Memory B cell (primary cell): ENCODE measurements around the gene AK1.
"Not testable (repeated sequence)": the region's sequence is repeated elsewhere in the genome, so short reads cannot be mapped to it uniquely, and the experiment has no call there.

ENCODE experiments used
- ATAC-seq: fragments of 150-1000 bp; cut with Tn5 transposase; 2 replicates; pipeline ENCODE4 v1.10.0; 2021; ENCODE audit warnings: low read depth, mild to moderate bottlenecking, moderate library complexity
- DNase-seq, 2 donors: peaks; one replicate each; pipeline ENCODE4 v3.0.0; 2022; ENCODE audit warnings: low spot score in 2 of 2
- H3K27ac Mint-ChIP-seq: one replicate; pipeline ENCODE4 v1.8.0; 2022; ENCODE audit warnings: mild to moderate bottlenecking, moderate library complexity, mixed read lengths
- H3K27me3 Mint-ChIP-seq: one replicate; pipeline ENCODE4 v1.8.0; 2022; ENCODE audit warnings: mixed read lengths
- H3K36me3 Mint-ChIP-seq: one replicate; pipeline ENCODE4 v1.8.0; 2022; ENCODE audit warnings: mild to moderate bottlenecking, mixed read lengths
- H3K4me1 Mint-ChIP-seq: one replicate; pipeline ENCODE4 v1.8.0; 2022; ENCODE audit warnings: mixed read lengths
- H3K4me3 Mint-ChIP-seq: one replicate; pipeline ENCODE4 v1.8.0; 2022; ENCODE audit warnings: mild to moderate bottlenecking, moderate library complexity, mixed read lengths
- H3K9me3 Mint-ChIP-seq: one replicate; pipeline ENCODE4 v1.8.0; 2022; ENCODE audit warnings: mixed read lengths

Gene AK1

DNA sequence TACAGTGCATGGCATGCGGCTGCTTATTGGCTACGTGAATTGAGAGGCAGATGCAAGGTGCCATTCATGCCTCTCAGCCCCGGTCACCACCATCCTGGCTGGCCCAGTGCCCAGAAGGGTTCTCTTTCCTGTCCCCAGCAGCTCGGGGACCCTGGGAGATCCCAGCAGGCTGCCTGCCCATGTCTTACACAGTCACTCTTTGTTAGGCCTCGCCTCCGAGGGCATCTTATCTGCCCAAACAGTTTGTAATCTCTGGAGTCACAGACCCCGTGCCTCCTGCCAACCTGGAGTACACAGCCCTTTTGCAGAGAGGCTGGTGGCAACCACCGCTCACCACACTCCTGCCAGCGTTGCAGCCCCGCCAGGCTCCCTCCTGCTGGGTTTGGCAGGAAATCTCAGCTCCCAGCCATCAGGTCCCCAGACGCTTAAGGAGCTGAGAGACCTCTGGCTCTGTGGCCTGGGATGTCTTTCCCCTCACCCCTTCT is 7.0 kb upstream of the AK1 start:
- no peak for DNase-seq
- no peaks in the 10 kb centered on the region for H3K9me3 Mint-ChIP-seq
- ATAC-seq: no peak
- peaks cover 13% of the 10 kb centered on the region for H3K36me3 Mint-ChIP-seq
- H3K4me1 Mint-ChIP-seq: peaks cover 16% of the 10 kb centered on the region
- no peaks in the 10 kb centered on the region for H3K27me3 Mint-ChIP-seq
- no peak overlapping the region for H3K27ac Mint-ChIP-seq
- H3K4me3 Mint-ChIP-seq: no peak overlapping the region

DNA sequence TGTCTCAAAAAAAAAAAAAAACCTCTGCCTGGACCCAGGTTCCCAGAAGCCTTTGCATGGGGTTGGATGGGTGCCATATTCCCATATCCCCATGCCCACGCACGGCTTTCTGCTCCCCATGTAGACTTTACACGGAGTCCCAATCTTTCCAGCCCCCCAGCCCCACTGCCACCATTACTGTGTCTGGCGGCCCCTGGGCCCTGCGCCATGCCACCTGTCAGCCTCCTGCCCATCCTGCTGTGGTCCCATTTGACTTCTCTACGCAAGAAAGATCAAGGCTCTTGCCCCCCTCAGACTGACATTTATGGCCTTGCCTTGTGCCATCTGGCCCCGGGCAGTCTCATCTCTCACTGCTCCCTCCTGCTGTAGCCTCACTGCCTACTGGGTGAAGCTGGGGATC is 6.5 kb upstream of the AK1 start:
- Mint-ChIP-seq H3K27ac (no peak overlapping the region), H3K36me3 (peaks cover 13% of the 10 kb centered on the region), H3K27me3 (no peaks in the 10 kb centered on the region), H3K4me1 (peaks cover 18% of the 10 kb centered on the region), H3K9me3 (no peaks in the 10 kb centered on the region), H3K4me3 (no peak overlapping the region)
- ATAC-seq (no peak), DNase-seq (no peak)

DNA sequence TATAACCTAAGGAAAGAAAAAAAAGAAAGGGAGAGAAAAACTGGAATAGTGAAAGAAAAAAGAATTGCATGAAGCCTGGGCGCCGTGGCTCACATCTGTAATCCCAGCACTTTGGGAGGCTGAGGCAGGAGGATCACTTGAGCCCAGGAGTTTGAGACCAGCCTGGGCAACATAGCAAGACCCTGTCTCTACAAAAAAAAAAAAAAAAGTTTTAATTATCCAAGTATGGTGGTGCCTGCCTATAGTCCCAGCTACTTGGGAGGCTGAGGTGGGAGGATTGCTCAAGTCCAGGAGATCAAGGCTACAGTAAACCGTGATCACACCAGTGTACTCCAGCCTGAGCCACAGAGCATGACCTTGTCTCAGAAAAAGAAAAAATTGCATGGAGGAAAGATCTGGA is 4.2 kb upstream of the AK1 start:
- DNase-seq, H3K36me3 Mint-ChIP-seq, H3K27ac Mint-ChIP-seq, ATAC-seq, H3K27me3 Mint-ChIP-seq, H3K4me3 Mint-ChIP-seq, H3K9me3 Mint-ChIP-seq: not testable (repeated sequence)
- H3K4me1 Mint-ChIP-seq: peaks cover 25% of the 10 kb centered on the region

DNA sequence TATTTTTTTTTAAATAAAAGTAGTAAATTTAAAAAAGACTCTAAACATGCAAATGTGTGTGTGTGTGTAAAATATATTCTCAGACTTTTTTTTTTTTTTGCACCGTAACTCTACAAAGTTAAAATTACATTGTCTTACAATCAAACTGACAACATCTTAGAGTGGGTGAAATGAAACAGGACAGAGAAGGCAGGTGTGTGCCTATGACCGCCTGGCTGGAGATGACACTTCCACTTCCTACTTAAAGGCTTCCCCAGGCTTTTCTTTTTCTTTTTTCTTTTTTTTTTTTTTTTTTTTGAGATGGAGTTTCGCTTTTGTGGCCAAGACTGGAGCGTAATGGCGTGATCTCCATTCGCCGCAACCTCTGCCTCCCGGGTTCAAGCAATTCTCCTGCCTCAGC is 2.7 kb upstream of the AK1 start:
- Mint-ChIP-seq H3K36me3 (peaks cover 2% of the 10 kb centered on the region), H3K4me1 (peaks cover 27% of the 10 kb centered on the region), H3K27me3 (peaks cover 5% of the 10 kb centered on the region), H3K4me3 (no peak overlapping the region), H3K9me3 (no peaks in the 10 kb centered on the region), H3K27ac (no peak overlapping the region)
- peak; percentile 80 for ATAC-seq
- DNase-seq: no peak

DNA sequence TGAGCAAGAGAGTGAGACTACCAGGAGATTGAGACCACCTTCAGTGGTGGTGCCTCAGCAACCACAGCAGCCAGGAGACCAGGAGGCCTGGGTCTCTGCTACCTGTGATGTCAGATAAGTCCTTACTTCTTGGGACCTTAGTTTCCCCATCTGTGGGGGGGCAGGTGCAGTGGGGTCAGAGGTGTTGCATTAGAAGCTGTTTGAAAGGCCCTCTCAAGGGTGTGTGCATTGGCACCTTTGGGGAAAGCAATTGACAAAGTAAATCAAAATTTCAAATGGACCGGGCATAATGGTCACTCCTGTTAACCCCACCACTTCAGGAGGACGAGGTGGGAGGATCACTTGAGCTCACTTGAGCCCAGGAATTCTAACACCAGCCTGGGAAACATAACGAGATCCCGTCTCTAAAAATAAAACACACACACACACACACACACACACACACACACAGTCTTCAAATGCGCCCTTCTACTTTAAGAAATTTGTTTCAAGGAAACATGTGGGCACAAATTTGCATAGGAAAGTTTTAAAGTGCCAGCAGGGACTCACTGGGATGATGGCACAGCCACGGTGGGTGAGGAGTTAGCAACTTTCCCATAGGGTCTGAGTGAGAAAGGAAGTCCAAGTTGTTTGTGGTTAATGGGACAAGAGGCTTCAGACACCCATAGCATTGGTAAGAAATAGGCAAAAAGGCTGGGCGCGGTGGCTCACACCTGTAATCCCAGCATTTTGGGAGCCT is 1.3 kb upstream of the AK1 start:
- no peak overlapping the region for H3K4me3 Mint-ChIP-seq
- H3K36me3 Mint-ChIP-seq: peaks cover 2% of the 10 kb centered on the region
- ATAC-seq: no peak
- no peak for DNase-seq
- H3K27ac Mint-ChIP-seq: no peak overlapping the region
- peaks cover 21% of the 10 kb centered on the region for H3K4me1 Mint-ChIP-seq
- peaks cover 5% of the 10 kb centered on the region for H3K27me3 Mint-ChIP-seq
- no peaks in the 10 kb centered on the region for H3K9me3 Mint-ChIP-seq

DNA sequence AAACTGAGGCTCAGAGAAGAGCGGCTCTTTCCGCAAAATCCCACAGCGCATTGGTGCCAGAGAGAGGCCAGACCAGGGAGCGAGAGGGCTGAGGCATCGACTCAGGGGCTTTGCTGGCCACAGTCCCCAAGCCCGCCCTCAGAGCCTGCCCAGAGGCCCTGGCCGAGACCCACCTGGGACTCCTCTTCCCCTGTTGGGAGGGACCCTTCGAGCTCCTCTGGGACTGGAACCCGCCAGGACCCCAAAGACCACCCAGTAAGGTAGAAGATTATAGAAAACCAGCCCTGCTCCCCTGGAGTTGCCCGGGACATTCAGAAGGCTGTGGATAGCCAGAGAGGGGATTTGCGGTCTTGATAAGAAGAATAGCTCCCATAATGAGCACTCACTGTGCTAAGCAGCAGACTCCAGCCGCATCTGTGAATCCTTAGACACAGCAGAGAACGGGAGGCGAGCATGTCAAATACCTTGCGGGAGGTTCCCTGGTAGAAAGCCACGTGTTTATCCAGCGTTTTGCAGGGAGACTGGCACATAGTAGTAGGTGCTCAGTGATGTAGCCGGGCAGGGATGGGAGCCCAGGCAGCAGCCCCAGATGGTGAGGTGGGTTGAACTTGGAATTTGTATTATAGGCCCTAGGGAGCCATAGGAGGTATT is 651 bp upstream of the AK1 start:
- ATAC-seq: no peak
- H3K9me3 Mint-ChIP-seq: no peaks in the 10 kb centered on the region
- no peak for DNase-seq
- H3K27ac Mint-ChIP-seq: no peak overlapping the region
- peaks cover 5% of the 10 kb centered on the region for H3K27me3 Mint-ChIP-seq
- H3K4me3 Mint-ChIP-seq: peak overlapping the region; percentile 59
- H3K4me1 Mint-ChIP-seq: peaks cover 21% of the 10 kb centered on the region
- H3K36me3 Mint-ChIP-seq: peaks cover 2% of the 10 kb centered on the region

DNA sequence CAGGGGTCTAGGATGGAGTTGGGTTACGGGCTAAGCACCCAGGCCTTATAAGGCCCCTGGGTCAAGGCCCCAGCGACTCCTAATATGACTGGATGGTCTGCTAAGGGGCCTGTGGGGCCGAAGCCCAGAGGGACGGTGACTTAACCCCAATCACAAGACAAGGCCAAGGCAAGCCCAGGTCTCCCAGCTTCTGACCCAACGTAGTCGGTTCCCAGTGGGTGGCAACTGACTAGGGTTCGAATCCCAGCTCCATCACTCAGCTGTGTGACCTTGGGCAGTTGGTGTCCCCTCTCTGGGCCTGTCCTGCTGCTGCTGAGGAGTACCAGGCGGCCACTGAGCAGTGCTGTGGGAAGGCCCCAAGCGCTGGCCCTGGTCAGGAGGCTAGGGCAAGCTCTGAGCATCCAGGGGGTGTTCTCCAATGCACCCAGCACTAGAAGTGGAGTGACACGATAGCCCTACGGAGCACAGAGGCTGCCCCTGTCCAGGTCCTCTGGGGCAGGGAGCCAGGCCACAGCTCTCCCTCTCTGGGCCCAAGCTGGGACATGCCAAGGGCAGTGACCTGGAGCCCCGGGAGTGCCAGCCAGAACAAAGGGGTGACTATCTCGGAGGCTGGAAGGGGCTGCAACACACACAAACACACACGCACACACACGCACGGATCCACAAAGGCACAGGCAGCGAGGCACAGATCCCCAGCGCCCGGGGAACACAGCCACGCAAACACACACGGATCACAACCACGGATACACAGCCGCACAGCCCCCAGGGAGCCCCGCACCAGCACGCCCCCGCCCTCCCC is 512 bp downstream of the AK1 start:
- H3K4me3 Mint-ChIP-seq: peak overlapping the region; percentile 49
- DNase-seq (no peak), ATAC-seq (no peak)
- no peaks in the 10 kb centered on the region for H3K36me3 Mint-ChIP-seq
- no peaks in the 10 kb centered on the region for H3K9me3 Mint-ChIP-seq
- H3K27ac Mint-ChIP-seq: no peak overlapping the region
- H3K27me3 Mint-ChIP-seq: peaks cover 5% of the 10 kb centered on the region
- H3K4me1 Mint-ChIP-seq: peaks cover 16% of the 10 kb centered on the region

DNA sequence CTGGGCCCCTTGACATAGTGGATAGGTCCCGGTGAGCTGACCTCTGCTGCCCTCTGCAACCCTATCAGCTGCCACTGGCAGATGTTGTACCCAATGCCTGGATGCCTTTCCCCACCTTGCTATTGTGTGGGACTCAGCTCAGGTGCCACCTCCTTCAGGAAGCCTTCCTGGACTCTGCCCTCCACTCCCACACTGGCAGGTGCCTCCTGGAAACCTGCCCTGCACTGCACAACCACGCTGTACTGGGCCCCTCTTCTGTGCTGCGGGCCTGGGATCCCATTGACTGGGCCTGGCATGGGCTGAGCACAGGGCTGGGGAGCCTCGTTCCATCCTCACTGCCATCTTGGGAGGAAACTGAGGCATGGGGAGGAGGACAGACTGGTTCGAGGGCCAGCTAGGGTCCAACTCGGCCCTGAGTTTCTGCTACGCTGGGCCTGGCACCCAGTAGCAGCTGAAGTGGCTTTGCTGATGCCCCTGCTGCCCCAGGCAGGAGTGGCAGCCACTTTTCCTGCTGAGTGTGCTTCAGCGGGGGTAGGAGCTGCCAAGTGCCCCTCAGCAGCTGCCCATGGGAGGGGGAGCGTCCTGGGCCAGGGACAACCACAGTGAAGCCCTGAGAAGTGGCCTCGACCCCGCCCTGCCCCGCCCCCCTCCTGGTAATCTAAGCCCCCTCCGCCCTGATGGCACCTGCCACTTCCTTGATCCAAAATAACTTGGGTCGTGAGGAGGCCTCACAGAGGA is 1.3 kb downstream of the AK1 start:
- no peak overlapping the region for H3K4me3 Mint-ChIP-seq
- no peak for ATAC-seq
- no peak overlapping the region for H3K27ac Mint-ChIP-seq
- no peaks in the 10 kb centered on the region for H3K9me3 Mint-ChIP-seq
- DNase-seq: no peak
- H3K27me3 Mint-ChIP-seq: peaks cover 5% of the 10 kb centered on the region
- H3K36me3 Mint-ChIP-seq: no peaks in the 10 kb centered on the region
- peaks cover 16% of the 10 kb centered on the region for H3K4me1 Mint-ChIP-seq

DNA sequence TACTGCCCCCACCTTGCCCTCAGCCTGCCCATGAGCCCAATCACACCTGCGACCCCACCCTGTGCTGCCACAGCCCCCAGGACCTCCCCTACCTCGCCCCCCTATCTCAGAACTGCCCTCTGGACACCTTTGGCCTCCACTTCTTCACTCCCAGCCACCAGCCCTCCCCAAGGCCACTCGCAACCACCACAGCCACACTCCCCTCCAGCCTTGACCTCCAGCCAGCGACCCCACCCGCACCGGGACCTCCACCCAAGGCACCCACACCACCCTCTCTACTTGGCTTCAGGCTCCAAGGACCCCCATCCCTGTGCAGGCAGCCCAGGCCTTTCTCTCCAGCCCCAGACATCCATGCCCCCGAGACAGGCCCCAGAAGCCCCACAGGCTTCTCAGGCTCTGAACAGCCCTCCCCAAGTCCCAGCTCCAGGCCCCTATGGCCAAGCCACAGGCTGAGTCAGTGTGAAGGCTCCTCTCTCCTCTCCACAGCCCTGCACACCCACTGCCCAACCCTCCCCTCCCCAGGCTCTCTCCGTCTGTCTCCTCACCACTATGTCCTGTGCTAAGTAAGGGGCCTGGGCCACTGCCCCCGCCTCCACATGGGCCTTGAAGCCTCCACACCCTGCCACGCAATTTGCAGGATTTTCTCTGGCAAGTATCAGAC is 2.0 kb downstream of the AK1 start:
- Mint-ChIP-seq H3K4me1 (peaks cover 16% of the 10 kb centered on the region), H3K36me3 (no peaks in the 10 kb centered on the region), H3K4me3 (no peak overlapping the region), H3K9me3 (no peaks in the 10 kb centered on the region), H3K27ac (no peak overlapping the region), H3K27me3 (peaks cover 5% of the 10 kb centered on the region)
- DNase-seq (no peak), ATAC-seq (no peak)

DNA sequence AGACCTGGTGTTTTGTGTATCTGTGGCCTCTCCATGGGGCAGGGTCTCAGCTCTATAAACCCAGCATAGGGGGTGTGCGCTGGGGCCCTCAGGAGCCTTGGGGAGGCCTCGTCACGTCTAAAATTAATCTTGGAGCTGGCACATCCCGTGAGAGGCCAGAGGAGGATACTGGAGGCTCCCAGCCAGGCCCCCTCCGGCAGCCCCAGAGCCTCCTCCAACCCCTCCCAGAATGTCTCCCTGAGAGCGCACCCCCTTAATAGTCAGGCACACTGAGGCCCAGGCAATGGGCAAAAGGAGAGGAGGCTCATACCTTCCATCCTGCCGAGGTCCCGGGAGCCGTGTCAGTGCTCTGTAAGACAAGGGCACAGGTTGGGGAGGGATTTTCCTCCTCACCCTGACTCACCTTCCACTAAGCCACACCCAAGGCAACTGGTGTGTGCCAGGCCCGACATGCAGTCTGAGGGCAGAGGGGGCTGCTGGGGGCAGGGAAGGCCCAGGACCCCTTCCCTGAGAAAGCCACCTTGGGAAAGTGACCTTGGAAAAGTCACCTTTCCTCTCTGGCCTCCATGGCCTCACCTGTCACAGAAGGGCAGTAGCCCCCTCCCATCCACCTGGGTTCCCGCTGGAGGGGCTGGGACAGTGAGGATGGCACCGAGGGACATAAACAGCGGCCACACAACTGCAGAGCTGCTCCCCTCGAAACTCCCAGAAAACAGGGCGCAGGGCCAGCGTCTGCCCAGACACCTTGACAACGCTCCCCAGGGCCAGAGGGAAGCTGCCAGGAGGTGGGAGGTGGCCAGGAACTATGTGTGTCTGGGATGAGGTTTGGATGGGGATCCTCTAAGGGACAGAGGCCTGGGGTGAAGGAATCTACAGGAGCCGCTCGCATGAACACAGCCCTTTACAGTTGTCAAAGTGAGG is 2.9 kb downstream of the AK1 start:
- peaks cover 16% of the 10 kb centered on the region for H3K4me1 Mint-ChIP-seq
- H3K27ac Mint-ChIP-seq: no peak overlapping the region
- no peak for ATAC-seq
- H3K4me3 Mint-ChIP-seq: no peak overlapping the region
- H3K27me3 Mint-ChIP-seq: peaks cover 5% of the 10 kb centered on the region
- H3K36me3 Mint-ChIP-seq: no peaks in the 10 kb centered on the region
- H3K9me3 Mint-ChIP-seq: no peaks in the 10 kb centered on the region
- no peak for DNase-seq

DNA sequence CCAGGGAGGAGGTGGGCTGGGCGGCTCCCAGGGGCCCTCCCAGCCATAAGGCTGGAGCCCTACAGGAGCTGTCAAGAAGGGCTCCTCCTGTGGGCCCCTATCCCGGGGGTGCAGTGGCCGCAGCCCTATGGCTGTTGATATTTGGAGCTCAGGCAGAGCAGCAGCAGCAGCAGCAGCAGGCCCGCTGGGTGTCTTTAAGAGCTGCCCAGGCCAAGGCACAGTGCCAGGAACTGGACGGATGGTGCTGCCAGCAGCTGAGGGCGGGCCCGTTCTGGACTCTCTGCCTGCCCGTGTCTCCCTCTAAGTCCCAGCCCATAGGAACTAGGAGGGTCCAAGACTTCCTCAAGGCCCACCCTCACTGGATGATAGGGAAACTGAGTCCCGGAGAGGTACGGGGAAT is 3.6 kb downstream of the AK1 start:
- Mint-ChIP-seq H3K27ac (no peak overlapping the region), H3K36me3 (no peaks in the 10 kb centered on the region), H3K4me3 (no peak overlapping the region), H3K4me1 (peaks cover 13% of the 10 kb centered on the region), H3K27me3 (peaks cover 5% of the 10 kb centered on the region), H3K9me3 (no peaks in the 10 kb centered on the region)
- no peak for ATAC-seq
- DNase-seq: no peak

DNA sequence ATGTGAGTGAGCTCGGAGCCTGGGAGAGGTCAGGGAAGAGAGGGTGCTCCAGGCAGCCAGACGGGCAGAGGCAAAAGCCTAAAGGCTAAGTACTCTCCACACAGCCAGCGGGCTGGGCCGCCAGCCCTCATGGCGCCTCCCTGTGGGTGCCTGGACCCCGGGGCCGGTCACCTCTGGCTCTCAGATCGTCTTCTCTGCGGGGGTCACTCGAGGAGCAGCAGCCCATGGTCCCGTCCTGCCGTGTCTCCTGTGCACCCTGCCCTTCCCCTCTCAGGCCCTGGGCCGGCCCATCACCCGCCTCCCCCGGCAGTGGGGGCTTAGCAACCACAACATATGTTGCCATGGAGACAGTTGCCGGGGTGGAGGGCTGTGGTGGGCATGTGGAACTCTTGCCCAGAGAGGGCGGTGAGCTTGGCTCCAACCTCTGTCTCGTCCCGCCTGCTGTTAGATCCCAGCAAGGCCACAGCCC is 4.2 kb downstream of the AK1 start:
- no peak overlapping the region for H3K27ac Mint-ChIP-seq
- H3K36me3 Mint-ChIP-seq: no peaks in the 10 kb centered on the region
- DNase-seq: no peak
- H3K4me3 Mint-ChIP-seq: no peak overlapping the region
- H3K4me1 Mint-ChIP-seq: peaks cover 7% of the 10 kb centered on the region
- H3K27me3 Mint-ChIP-seq: peaks cover 5% of the 10 kb centered on the region
- no peak for ATAC-seq
- H3K9me3 Mint-ChIP-seq: no peaks in the 10 kb centered on the region
